GM19240 (cell line): Measurements from ENCODE around the gene HS3ST4.
"Not testable (repeated sequence)": the region's sequence is repeated elsewhere in the genome, so short reads cannot be mapped to it uniquely, and the experiment has no call there.

Source experiments
- DNase-seq: peaks from one replicate; pipeline ENCODE4 v3.0.0; 2011; ENCODE audit warnings: low spot score; ENCODE audit not compliant: insufficient read length

The HS3ST4 gene

GRCh38 chr16:26087091-26087490 is 395.3 kb downstream of the HS3ST4 start:
- DNase-seq, result no peak

- DNase-seq, result no peak
Observed at GRCh38 chr16:26091511-26091910, 399.8 kb downstream of the HS3ST4 start.

- DNase-seq, result not testable (repeated sequence)
Observed at GRCh38 chr16:26098206-26098605, 406.4 kb downstream of the HS3ST4 start.

GRCh38 chr16:26102369-26102768 is 410.6 kb downstream of the HS3ST4 start:
- DNase-seq, result no peak

GRCh38 chr16:26108836-26109505 is 417.2 kb downstream of the HS3ST4 start:
- DNase-seq, result no peak

- no peak for DNase-seq
Observed at GRCh38 chr16:26111900-26112299, 420.1 kb downstream of the HS3ST4 start.

GRCh38 chr16:26118575-26118974 is 426.8 kb downstream of the HS3ST4 start:
- DNase-seq, result no peak

GRCh38 chr16:26120729-26121128 is 429.0 kb downstream of the HS3ST4 start:
- DNase-seq, result no peak

GRCh38 chr16:26128296-26128695 is 436.5 kb downstream of the HS3ST4 start:
- DNase-seq, result no peak

- no peak for DNase-seq
Observed at GRCh38 chr16:26129997-26130396, 438.2 kb downstream of the HS3ST4 start.

- no peak for DNase-seq
Observed at GRCh38 chr16:26133416-26134093, 441.8 kb downstream of the HS3ST4 start.

- DNase-seq, result no peak
Observed at GRCh38 chr16:26134588-26134987, 442.8 kb downstream of the HS3ST4 start.

- no peak for DNase-seq
Observed at GRCh38 chr16:26137956-26138355, 446.2 kb downstream of the HS3ST4 start.

GRCh38 chr16:26139091-26139490 is 447.3 kb downstream of the HS3ST4 start:
- no peak for DNase-seq

- no peak for DNase-seq
Observed at GRCh38 chr16:26139884-26140283, 448.1 kb downstream of the HS3ST4 start.

GRCh38 chr16:26149364-26150190 is 457.8 kb downstream of the HS3ST4 start:
- no peak for DNase-seq

GRCh38 chr16:26155221-26155620 is 463.5 kb downstream of the HS3ST4 start:
- no peak for DNase-seq

GRCh38 chr16:26157319-26157718 is 465.6 kb downstream of the HS3ST4 start:
- DNase-seq, result no peak

GRCh38 chr16:26158142-26158759 is 466.5 kb downstream of the HS3ST4 start:
- no peak for DNase-seq

GRCh38 chr16:26161461-26162180 is 469.9 kb downstream of the HS3ST4 start:
- DNase-seq, result no peak

- no peak for DNase-seq
Observed at GRCh38 chr16:26169473-26169872, 477.7 kb downstream of the HS3ST4 start.
